Vagina (tissue), 2 donors: ENCODE data around the gene SLC26A11.

Source experiments
- CTCF ChIP-seq, 3 experiments: fragments of 450-650 bp in 2 of 3; fragments of 200-600 bp in 1 of 3; sonication (generic) in 1 of 3; IDR thresholded peaks; one replicate each; pipeline ENCODE4 v1.5.1; 2017 to 2019; ENCODE audit warnings: antibody characterized with exemption in 3 of 3, mild to moderate bottlenecking in 2 of 3, moderate library complexity in 2 of 3
- POLR2A ChIP-seq, 2 donors: fragments of 450-650 bp; IDR thresholded peaks; one replicate each; pipeline ENCODE4 v1.6.1; 2017; ENCODE audit warnings: antibody characterized with exemption in 2 of 2, mild to moderate bottlenecking in 2 of 2, moderate library complexity in 2 of 2
- POLR2AphosphoS5 ChIP-seq, 2 donors: sonication (generic); formaldehyde crosslinking; IDR thresholded peaks; one replicate each; pipeline ENCODE4 v1.9.0; 2017; ENCODE audit warnings: antibody characterized with exemption in 2 of 2, mild to moderate bottlenecking in 2 of 2, low read depth in 1 of 2; ENCODE audit not compliant: insufficient read depth in 1 of 2

- TF ChIP-seq CTCF (IDR thresholded peaks at IDR 0.05): no peak
- no peak for TF ChIP-seq POLR2A (IDR thresholded peaks at IDR 0.05)
- TF ChIP-seq POLR2AphosphoS5 (IDR thresholded peaks at IDR 0.05; ENCODE audit: insufficient read depth in 1 of 2, low read depth in 1 of 2): no peak
Observed at GRCh38 chr17:80284631-80285030, 64.4 kb downstream of the SLC26A11 start.
